ENCODE measurements around the gene BBS9.

DNA sequence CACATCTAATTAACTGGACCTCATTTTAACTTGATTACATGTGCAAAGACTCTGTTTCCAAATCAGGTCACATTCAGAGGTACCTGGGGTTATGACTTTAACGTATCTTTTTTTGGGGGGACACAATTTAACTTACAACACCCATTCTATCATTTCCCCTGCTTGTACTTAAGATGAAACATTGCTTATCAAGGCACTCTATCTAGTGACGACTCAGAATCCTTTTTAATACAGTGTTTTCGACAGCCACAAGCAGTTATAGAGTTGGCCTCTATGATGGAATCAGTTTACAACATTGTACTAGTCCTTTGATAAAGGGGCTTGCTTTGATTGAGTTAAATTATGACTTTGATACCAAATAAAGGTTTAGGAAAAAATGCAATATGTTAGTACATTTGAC, 22.7 kb downstream of the BBS9 start:
- TF ChIP-seq, protein P1, sequence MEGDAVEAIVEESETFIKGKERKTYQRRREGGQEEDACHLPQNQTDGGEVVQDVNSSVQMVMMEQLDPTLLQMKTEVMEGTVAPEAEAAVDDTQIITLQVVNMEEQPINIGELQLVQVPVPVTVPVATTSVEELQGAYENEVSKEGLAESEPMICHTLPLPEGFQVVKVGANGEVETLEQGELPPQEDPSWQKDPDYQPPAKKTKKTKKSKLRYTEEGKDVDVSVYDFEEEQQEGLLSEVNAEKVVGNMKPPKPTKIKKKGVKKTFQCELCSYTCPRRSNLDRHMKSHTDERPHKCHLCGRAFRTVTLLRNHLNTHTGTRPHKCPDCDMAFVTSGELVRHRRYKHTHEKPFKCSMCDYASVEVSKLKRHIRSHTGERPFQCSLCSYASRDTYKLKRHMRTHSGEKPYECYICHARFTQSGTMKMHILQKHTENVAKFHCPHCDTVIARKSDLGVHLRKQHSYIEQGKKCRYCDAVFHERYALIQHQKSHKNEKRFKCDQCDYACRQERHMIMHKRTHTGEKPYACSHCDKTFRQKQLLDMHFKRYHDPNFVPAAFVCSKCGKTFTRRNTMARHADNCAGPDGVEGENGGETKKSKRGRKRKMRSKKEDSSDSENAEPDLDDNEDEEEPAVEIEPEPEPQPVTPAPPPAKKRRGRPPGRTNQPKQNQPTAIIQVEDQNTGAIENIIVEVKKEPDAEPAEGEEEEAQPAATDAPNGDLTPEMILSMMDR (conservative IDR thresholded peaks at IDR 0.05), result no peak
- no peak for TF ChIP-seq ZFX (IDR thresholded peaks at IDR 0.05)

All from C4-2B (cell line).